Measurements from ENCODE around the gene IBTK.
A peak's percentile ranks its signal among the peaks of the same experiment; 100 is the strongest.
"Not testable (repeated sequence)": the region's sequence is repeated elsewhere in the genome, so short reads cannot be mapped to it uniquely, and the experiment has no call there.

IBTK gene

GRCh38 chr6:82257088-82257774 is 9.7 kb upstream of the IBTK start:
- Mint-ChIP-seq H3K36me3 (no peaks in the 10 kb centered on the region), H3K9me3 (ENCODE audit: low read depth) (no peaks in the 10 kb centered on the region), H3K4me3 (no peak overlapping the region), H3K4me1 (ENCODE audit: low read depth) (no peaks in the 10 kb centered on the region), H3K27me3 (peaks cover 3% of the 10 kb centered on the region), H3K27ac (no peak overlapping the region)

DNA sequence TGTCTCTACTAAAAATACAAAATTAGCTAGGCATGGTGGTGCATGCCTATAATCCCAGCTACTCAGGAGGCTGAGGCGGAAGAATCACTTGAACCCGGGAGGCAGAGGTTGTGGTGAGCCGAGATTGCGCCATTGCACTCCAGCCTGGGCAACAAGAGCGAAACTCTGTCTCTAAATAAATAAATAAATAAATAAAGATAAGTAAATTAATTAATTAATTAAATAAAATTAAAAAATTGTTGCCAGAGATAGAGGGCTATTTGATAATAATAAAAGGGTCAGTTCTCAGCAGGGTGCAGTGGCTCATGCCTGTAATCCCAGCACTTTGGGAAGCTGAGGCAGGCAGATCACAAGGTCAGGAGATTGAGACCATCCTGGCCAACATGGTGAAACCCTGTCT is 7.2 kb upstream of the IBTK start:
- not testable (repeated sequence) for H3K36me3 Mint-ChIP-seq; H3K4me1 Mint-ChIP-seq (ENCODE audit: low read depth); H3K4me3 Mint-ChIP-seq; H3K27me3 Mint-ChIP-seq; H3K9me3 Mint-ChIP-seq (ENCODE audit: low read depth); H3K27ac Mint-ChIP-seq

GRCh38 chr6:82251942-82252341 is 4.4 kb upstream of the IBTK start:
- H3K36me3 Mint-ChIP-seq, result no peaks in the 10 kb centered on the region
- H3K4me3 Mint-ChIP-seq, result no peak overlapping the region
- H3K9me3 Mint-ChIP-seq (ENCODE audit: low read depth), result no peaks in the 10 kb centered on the region
- peaks cover 11% of the 10 kb centered on the region for H3K4me1 Mint-ChIP-seq (ENCODE audit: low read depth)
- H3K27me3 Mint-ChIP-seq, result no peaks in the 10 kb centered on the region
- no peak overlapping the region for H3K27ac Mint-ChIP-seq

DNA sequence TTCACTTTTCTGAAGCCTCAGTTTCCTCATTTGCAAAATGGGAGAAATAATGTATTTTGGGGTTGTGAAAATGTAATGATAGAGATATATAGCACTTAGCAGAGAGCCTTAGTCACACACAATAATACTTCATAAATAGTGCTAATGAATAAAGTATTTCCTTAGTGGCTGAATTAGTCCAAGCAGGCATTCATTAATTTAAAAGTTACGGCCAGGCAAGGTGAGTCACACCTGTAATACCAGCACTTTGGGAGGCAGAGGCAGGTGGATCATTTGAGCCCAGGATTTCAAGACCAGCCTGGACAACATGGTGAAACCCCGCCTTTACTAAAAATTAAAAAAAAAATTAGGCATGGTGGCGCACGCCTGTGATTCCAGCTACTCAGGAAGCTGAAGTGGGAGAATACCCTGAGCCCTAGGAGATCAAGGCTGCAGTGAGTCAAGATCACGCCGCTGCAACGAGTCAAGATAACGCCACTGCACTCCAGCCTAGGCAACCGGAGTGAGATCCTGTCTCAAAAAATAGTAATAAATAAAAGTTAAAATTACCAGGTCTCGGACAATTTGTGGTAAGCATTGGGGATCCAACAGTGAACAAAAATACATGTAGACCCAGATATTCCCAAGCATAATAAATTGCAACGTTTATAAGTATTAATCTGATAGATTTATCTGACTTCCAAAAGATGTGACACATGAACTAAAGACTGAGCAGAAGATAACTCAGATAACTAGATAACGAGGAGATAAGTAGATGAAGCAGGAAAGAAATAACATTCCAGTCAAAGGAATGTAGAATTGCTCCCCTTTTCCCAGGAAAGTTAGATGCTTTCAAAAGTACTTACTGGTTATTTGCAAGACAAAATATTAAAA is 2.1 kb upstream of the IBTK start:
- peaks cover 30% of the 10 kb centered on the region for H3K4me1 Mint-ChIP-seq (ENCODE audit: low read depth)
- H3K36me3 Mint-ChIP-seq, result peaks cover 2% of the 10 kb centered on the region
- H3K9me3 Mint-ChIP-seq (ENCODE audit: low read depth), result no peaks in the 10 kb centered on the region
- H3K27ac Mint-ChIP-seq, result peak overlapping the region; percentile 28
- H3K27me3 Mint-ChIP-seq, result no peaks in the 10 kb centered on the region
- no peak overlapping the region for H3K4me3 Mint-ChIP-seq

DNA sequence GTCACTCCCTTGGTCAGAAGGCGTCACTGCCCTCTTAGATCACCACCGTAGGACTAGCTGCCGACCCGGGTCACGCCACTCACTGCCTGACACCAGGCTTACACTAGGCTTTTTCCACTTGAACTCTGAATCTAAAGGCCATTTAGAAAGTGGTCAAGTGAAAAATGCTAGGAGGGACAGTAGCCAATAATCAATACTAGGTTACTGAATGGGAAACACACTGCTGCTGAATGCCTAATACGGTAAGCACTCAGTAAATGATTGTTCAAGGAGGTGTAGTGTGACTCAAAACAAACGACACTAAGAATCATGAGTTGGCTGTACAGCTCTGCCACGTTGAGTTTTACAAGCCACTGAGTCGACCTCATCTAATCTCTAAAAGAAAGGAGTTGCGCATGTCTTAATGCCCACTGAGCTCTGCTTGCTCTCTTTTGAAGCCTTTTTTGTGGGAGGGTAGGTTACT is 760 bp upstream of the IBTK start:
- Mint-ChIP-seq H3K36me3 (peaks cover 2% of the 10 kb centered on the region), H3K9me3 (ENCODE audit: low read depth) (no peaks in the 10 kb centered on the region), H3K27me3 (no peaks in the 10 kb centered on the region)

GRCh38 chr6:82246802-82247504 is 591 bp downstream of the IBTK start:
- Mint-ChIP-seq H3K36me3 (peaks cover 5% of the 10 kb centered on the region), H3K4me1 (ENCODE audit: low read depth) (peaks cover 47% of the 10 kb centered on the region), H3K9me3 (ENCODE audit: low read depth) (no peaks in the 10 kb centered on the region), H3K27me3 (no peaks in the 10 kb centered on the region), H3K4me3 (peak overlapping the region; percentile 99), H3K27ac (peak overlapping the region; percentile 94)

More for the DNA sequence above, 760 bp upstream of the IBTK start:
- Mint-ChIP-seq H3K4me3 (peak overlapping the region; percentile 99), H3K27ac (peak overlapping the region; percentile 94), H3K4me1 (ENCODE audit: low read depth) (peaks cover 43% of the 10 kb centered on the region)

GRCh38 chr6:82246370-82246769 is 1.2 kb downstream of the IBTK start:
- Mint-ChIP-seq H3K27ac (peak overlapping the region; percentile 94), H3K9me3 (ENCODE audit: low read depth) (no peaks in the 10 kb centered on the region), H3K27me3 (no peaks in the 10 kb centered on the region), H3K4me3 (peak overlapping the region; percentile 99), H3K4me1 (ENCODE audit: low read depth) (peaks cover 47% of the 10 kb centered on the region), H3K36me3 (peaks cover 5% of the 10 kb centered on the region)

GRCh38 chr6:82245376-82245775 is 2.2 kb downstream of the IBTK start:
- Mint-ChIP-seq H3K4me1 (ENCODE audit: low read depth) (peaks cover 54% of the 10 kb centered on the region), H3K27ac (no peak overlapping the region), H3K4me3 (peak overlapping the region; percentile 59), H3K27me3 (no peaks in the 10 kb centered on the region), H3K36me3 (peaks cover 8% of the 10 kb centered on the region), H3K9me3 (ENCODE audit: low read depth) (no peaks in the 10 kb centered on the region)

DNA sequence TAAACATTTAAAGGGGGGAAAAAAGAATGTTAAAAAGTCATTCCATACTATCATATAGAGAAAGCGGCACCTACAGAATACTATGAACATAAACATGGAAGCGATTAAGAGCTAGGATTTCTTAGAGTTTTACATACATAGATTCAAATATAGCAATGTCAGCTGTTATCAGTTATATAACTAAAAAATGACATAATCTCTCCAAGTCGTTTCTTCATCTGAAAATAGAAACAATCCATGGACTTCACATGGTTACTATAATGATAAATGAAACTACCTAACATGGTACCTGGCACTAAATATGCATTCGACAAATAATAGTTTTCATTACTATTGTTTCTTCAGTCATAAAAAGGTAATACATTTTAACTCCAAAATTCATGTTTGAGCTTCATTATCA is 3.7 kb downstream of the IBTK start:
- H3K27ac Mint-ChIP-seq, result no peak overlapping the region
- H3K9me3 Mint-ChIP-seq (ENCODE audit: low read depth), result no peaks in the 10 kb centered on the region
- peaks cover 58% of the 10 kb centered on the region for H3K4me1 Mint-ChIP-seq (ENCODE audit: low read depth)

DNA sequence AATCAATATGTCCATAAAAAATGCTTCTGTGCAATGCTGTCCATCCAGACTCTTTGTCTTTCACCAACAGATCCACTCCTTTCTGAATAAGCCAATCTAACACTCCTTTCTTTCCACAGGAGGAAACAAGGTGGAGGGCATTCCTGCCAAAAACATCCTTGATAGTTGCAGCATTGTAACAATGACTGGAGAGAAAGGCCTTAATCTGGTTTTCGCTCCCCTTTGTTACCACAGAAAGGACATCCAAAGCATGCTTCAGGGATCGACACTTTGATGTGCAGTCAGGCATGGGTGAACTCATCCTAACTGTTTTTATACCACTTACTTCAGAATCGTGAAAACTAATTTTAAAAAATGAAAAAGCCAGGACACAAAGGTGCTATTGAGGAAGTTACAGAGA is 7.4 kb downstream of the IBTK start:
- H3K4me1 Mint-ChIP-seq (ENCODE audit: low read depth), result peaks cover 41% of the 10 kb centered on the region
- H3K36me3 Mint-ChIP-seq, result peaks cover 9% of the 10 kb centered on the region
- no peaks in the 10 kb centered on the region for H3K9me3 Mint-ChIP-seq (ENCODE audit: low read depth)
- H3K27ac Mint-ChIP-seq, result no peak overlapping the region
- no peaks in the 10 kb centered on the region for H3K27me3 Mint-ChIP-seq
- no peak overlapping the region for H3K4me3 Mint-ChIP-seq

More for the DNA sequence above, 3.7 kb downstream of the IBTK start:
- H3K4me3 Mint-ChIP-seq, result no peak overlapping the region
- H3K27me3 Mint-ChIP-seq, result no peaks in the 10 kb centered on the region
- H3K36me3 Mint-ChIP-seq, result peaks cover 8% of the 10 kb centered on the region

DNA sequence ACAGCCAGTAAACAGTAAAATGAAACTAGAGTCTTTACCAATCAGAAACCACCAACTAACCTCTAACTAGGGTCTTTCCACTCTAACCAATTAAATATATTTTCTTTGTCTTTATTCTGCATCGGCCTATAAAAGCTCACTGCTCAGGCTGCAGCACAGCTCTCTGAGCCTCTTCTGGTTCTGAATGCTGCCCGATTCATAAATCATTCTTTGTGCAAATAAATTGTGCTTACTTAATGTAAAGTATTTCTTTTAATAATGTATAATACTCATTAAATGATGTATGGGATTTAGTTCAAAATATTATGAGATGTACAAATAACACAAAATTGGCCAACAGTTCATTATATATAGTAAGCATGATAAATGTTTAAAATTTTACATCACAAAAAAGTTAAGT is 7.9 kb downstream of the IBTK start:
- H3K9me3 Mint-ChIP-seq (ENCODE audit: low read depth), result no peaks in the 10 kb centered on the region
- H3K27ac Mint-ChIP-seq, result no peak overlapping the region
- peaks cover 9% of the 10 kb centered on the region for H3K36me3 Mint-ChIP-seq
- H3K4me1 Mint-ChIP-seq (ENCODE audit: low read depth), result peaks cover 36% of the 10 kb centered on the region
- H3K4me3 Mint-ChIP-seq, result no peak overlapping the region
- H3K27me3 Mint-ChIP-seq, result no peaks in the 10 kb centered on the region

DNA sequence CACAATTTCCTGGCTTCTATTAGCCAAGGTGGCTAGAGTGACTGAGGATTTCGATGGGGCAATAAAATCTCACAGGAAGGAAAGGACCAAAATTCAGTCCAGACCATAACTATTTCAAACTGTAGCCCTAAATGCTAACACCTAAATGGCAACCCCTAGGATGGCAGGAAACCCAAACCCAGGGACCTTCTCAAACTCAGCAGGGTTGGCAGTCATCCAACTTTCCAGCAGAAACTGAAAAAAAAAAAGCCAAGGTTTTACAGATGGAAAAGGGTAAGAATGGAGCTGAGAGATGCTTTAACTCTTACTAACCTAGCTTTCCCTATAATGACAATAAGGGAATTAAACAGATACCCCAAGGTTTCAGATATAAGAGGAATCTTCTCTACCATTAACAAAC is 10.5 kb downstream of the IBTK start:
- Mint-ChIP-seq H3K27me3 (no peaks in the 10 kb centered on the region), H3K4me3 (no peak overlapping the region), H3K4me1 (ENCODE audit: low read depth) (peaks cover 19% of the 10 kb centered on the region), H3K36me3 (peaks cover 6% of the 10 kb centered on the region), H3K9me3 (ENCODE audit: low read depth) (no peaks in the 10 kb centered on the region), H3K27ac (no peak overlapping the region)

GRCh38 chr6:82227770-82228169 is 19.8 kb downstream of the IBTK start:
- Mint-ChIP-seq H3K4me3 (no peak overlapping the region), H3K36me3 (peaks cover 18% of the 10 kb centered on the region), H3K27ac (no peak overlapping the region), H3K9me3 (ENCODE audit: low read depth) (no peaks in the 10 kb centered on the region), H3K4me1 (ENCODE audit: low read depth) (peaks cover 5% of the 10 kb centered on the region), H3K27me3 (no peaks in the 10 kb centered on the region)

DNA sequence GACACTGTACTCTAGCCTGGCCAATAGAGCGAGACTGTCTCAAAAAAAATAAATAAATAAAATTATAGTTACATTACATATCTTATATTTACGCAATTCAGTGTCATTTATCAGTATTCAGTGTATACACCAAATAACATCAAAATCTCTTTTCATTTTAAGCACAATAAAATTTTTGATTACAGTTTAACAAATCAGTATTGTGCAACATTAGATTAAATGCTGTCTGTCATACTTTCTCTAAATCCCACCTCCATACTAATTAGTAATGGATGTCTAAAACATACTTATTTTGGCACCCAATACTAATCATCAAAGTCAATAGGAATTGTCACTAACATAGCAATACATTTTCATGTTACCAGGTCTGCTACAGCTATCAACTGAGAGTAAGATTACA is 27.4 kb downstream of the IBTK start:
- H3K27me3 Mint-ChIP-seq, result no peaks in the 10 kb centered on the region
- peaks cover 17% of the 10 kb centered on the region for H3K36me3 Mint-ChIP-seq
- H3K4me1 Mint-ChIP-seq (ENCODE audit: low read depth), result no peaks in the 10 kb centered on the region
- H3K4me3 Mint-ChIP-seq, result no peak overlapping the region
- no peak overlapping the region for H3K27ac Mint-ChIP-seq
- no peaks in the 10 kb centered on the region for H3K9me3 Mint-ChIP-seq (ENCODE audit: low read depth)

DNA sequence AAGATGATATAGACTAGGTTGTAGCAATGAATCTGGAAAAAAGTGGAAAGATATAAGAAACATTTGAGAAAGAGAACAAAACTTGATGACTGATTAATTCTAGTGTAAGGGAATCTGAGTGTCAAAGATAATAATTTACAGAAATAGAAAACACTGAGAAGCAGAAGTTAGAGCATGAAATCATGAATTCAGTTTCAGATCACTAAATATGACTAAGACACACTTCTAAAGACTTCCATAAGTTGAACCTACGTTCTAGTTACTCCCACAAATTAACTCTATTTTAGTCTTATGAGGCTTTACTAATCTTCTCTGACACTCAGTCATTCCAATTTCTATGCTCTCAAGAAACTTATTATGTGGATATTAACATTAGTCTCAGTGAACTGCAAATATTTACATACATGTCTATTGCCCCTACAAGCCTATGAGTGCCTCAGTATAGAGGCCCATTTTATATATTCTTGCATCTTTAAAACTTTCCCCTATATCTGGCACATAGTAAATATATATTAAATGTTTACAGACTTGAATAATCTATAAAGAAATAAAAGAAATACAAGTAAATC is 30.4 kb downstream of the IBTK start:
- Mint-ChIP-seq H3K27ac (peak overlapping the region; percentile 10), H3K4me3 (no peak overlapping the region), H3K4me1 (ENCODE audit: low read depth) (no peaks in the 10 kb centered on the region), H3K9me3 (ENCODE audit: low read depth) (no peaks in the 10 kb centered on the region), H3K36me3 (peaks cover 24% of the 10 kb centered on the region), H3K27me3 (no peaks in the 10 kb centered on the region)

Data from activated naive CD8-positive, alpha-beta T cell (primary cell).